C4-2B (cell line): Measurements from ENCODE around the gene IFI6.

ENCODE experiments used
- CTCF ChIP-seq: fragments of 450-650 bp; conservative IDR thresholded peaks from 2 replicates; pipeline ENCODE4 v1.5.1; 2017; ENCODE audit warnings: mild to moderate bottlenecking
- ZFX ChIP-seq: fragments of 450-650 bp; IDR thresholded peaks from 2 replicates; pipeline ENCODE4 v1.6.1; 2017

- no peak for TF ChIP-seq CTCF
- no peak for TF ChIP-seq ZFX
These were observed 6.8 kb upstream of the IFI6 start for GRCh38 chr1:27678747-27679146.
